HepG2 (cell line): ENCODE results near the gene MT1F. TPM values are rescaled to one million over a fixed set of nuclear protein-coding genes. Genes with fewer than 3 reads are reported as not detected.

Experiments used
- ADNP ChIP-seq: sonication (generic); formaldehyde crosslinking; IDR thresholded peaks from 2 replicates; pipeline ENCODE4 v1.4.0; 2020; ENCODE audit warnings: missing genetic modification reagents
- ATF1 ChIP-seq: IDR thresholded peaks from 2 replicates; pipeline ENCODE4 v1.6.1; 2016; ENCODE audit warnings: mild to moderate bottlenecking, control low read depth
- BCL6 ChIP-seq: IDR thresholded peaks from 2 replicates; pipeline ENCODE4 v1.6.1; 2016; ENCODE audit warnings: missing genetic modification reagents, missing compliant biosample characterization
- CBX2 ChIP-seq, 2 experiments: fragments of 200-600 bp in 1 of 2; sonication (generic); formaldehyde crosslinking in 1 of 2; IDR thresholded peaks; 2 replicates each; pipeline versions ENCODE4 v1.7.0 to v1.8.1; 2018 to 2022; ENCODE audit warnings: low read depth in 2 of 2, low read length in 1 of 2, mild to moderate bottlenecking in 1 of 2, missing genetic modification reagents in 1 of 2
- CC2D1A ChIP-seq: sonication (generic); formaldehyde crosslinking; IDR thresholded peaks from 2 replicates; pipeline ENCODE4 v1.8.1; 2023; ENCODE audit warnings: mild to moderate bottlenecking, missing genetic modification reagents
- CSRNP1 ChIP-seq: sonication (generic); formaldehyde crosslinking; IDR thresholded peaks from 2 replicates; pipeline ENCODE4 v1.8.1; 2023; ENCODE audit warnings: mild to moderate bottlenecking, missing genetic modification reagents
- E2F2 ChIP-seq: sonication (generic); formaldehyde crosslinking; IDR thresholded peaks from 2 replicates; pipeline ENCODE4 v1.4.0; 2020; ENCODE audit warnings: missing genetic modification reagents, borderline replicate concordance
- FOXA3 ChIP-seq: IDR thresholded peaks from 2 replicates; pipeline ENCODE4 v1.6.1; 2016; ENCODE audit warnings: missing genetic modification reagents, missing compliant biosample characterization
- HNRNPL ChIP-seq: fragments of 200-400 bp; formaldehyde crosslinking; IDR thresholded peaks from 2 replicates; pipeline ENCODE4 v1.6.1; 2017; ENCODE audit warnings: mild to moderate bottlenecking, low read depth, low read length
- KMT2A ChIP-seq: sonication (generic); formaldehyde crosslinking; IDR thresholded peaks from 2 replicates; pipeline ENCODE4 v1.4.0; 2020; ENCODE audit warnings: missing genetic modification reagents
- NR2F6 ChIP-seq, 2 experiments: IDR thresholded peaks; 2 replicates each; pipeline ENCODE4 v1.6.1; 2016; ENCODE audit warnings: antibody characterized with exemption in 1 of 2, mild to moderate bottlenecking in 1 of 2
- PLRG1 ChIP-seq: fragments of 450-650 bp; conservative IDR thresholded peaks from 2 replicates; pipeline ENCODE4 v1.6.1; 2016
- RFXAP ChIP-seq: sonication (generic); formaldehyde crosslinking; IDR thresholded peaks from 2 replicates; pipeline ENCODE4 v1.4.0; 2020; ENCODE audit warnings: missing genetic modification reagents, borderline replicate concordance
- SIN3A ChIP-seq: IDR thresholded peaks from 2 replicates; pipeline ENCODE4 v1.6.1; 2011; ENCODE audit warnings: low read depth, mild to moderate bottlenecking, control low read depth, low read length, borderline replicate concordance
- SP4 ChIP-seq: sonication (generic); formaldehyde crosslinking; IDR thresholded peaks from 2 replicates; pipeline ENCODE4 v1.8.1; 2023; ENCODE audit warnings: mild to moderate bottlenecking, missing genetic modification reagents
- ZMYM4 ChIP-seq: sonication (generic); formaldehyde crosslinking; IDR thresholded peaks from 2 replicates; pipeline ENCODE4 v1.8.1; 2023; ENCODE audit warnings: mild to moderate bottlenecking, missing genetic modification reagents
- ZNF235 ChIP-seq: sonication (generic); formaldehyde crosslinking; IDR thresholded peaks from 2 replicates; pipeline ENCODE4 v1.8.1; 2023; ENCODE audit warnings: mild to moderate bottlenecking, missing genetic modification reagents, borderline replicate concordance
- ZNF7 ChIP-seq: IDR thresholded peaks from 2 replicates; pipeline ENCODE4 v1.6.1; 2016; ENCODE audit warnings: missing biosample characterization, missing genetic modification reagents
- ZNF879 ChIP-seq: sonication (generic); formaldehyde crosslinking; IDR thresholded peaks from 2 replicates; pipeline ENCODE4 v1.8.1; 2023; ENCODE audit warnings: missing genetic modification reagents
- polyA plus RNA-seq, 8 experiments: library from polyadenylated mRNA; depleted of rRNA in 3 of 8; stranded (reverse) in 7 of 8; unstranded in 1 of 8; fragments of >200 nt; fragmentation: Illumina TruSeq in 4 of 8; extraction: Trizol in 4 of 8; gene quantifications; 2 replicates each; pipeline versions ENCODE4 v1.2.1 to v1.2.3, GENCODE V29; 2011 to 2016; ENCODE audit warnings: low read depth in 4 of 8, missing spikeins in 1 of 8, mixed read lengths in 1 of 8; ENCODE audit not compliant: insufficient read depth in 1 of 8
- total RNA-seq, 5 experiments: library from RNA; depleted of rRNA; stranded (reverse); fragments of >200 nt; fragmentation: Illumina TruSeq; extraction: Trizol; gene quantifications; 2 replicates each; pipeline ENCODE4 v1.2.3, GENCODE V29; 2016; ENCODE audit warnings: low read depth in 1 of 5
- TF ChIP-seq, protein P1 (sequence below): sonication (generic); formaldehyde crosslinking; IDR thresholded peaks from 2 replicates; pipeline ENCODE4 v1.4.0; 2020; ENCODE audit warnings: mild to moderate bottlenecking, missing genetic modification reagents

The MT1F gene
- total and polyA plus RNA-seq, 2 of the 13 experiments (the other 11 are each of a cell fraction or from before 2014, with no cell fraction given), result 1.9 to 169 TPM

DNA sequence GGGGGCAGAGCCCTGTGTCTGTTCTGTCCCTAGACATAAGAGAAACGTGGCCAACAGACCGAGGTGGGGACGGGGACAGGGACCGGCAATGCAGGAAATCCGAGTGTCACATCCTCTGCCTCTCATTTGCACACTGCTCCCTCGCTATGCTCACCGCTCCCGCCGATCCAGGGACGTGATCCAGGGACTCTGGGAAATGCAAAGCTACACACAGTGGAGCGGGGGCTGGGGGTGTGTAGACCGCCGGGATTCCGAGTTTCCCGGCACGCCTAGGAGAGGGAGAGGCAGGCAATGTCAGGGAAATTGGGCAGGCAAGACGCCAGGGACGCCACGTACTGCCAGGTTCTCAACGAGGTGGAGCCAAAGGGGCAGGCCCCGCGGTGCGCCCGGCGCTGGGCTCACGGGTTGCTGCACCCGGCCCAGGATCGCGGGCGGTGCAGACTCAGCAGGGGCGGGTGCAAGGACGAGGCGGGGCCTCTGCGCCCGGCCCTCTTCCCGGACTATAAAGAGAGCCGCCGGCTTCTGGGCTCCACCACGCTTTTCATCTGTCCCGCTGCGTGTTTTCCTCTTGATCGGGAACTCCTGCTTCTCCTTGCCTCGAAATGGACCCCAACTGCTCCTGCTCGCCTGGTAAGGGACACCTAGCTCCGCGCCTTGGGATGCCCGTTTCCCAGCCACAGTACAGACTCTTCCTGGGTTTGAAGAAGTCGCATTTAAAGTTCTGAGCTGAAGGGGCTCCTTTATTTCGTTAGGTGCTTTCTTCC is 24.4 kb downstream of the MT1F start, which contains the start of gene MT1X (continued):
- no peak for TF ChIP-seq E2F2 (CRISPR knock-in tag)
- no peak for TF ChIP-seq ATF1 (CRISPR knock-in tag)
- TF ChIP-seq KMT2A, result peak; percentile 32; the same call in 1 of the 2 replicates
- no peak for TF ChIP-seq PLRG1
- peak; percentile 77; the same call in 1 of the 2 replicates for TF ChIP-seq RFXAP
- peak; percentile 88; the same call in 1 of the 2 replicates for TF ChIP-seq CC2D1A (CRISPR knock-in tag)
- TF ChIP-seq HNRNPL, result 0 out of 2 replicates have a peak, but pooled peaks have one; percentile 67
- TF ChIP-seq NR2F6 (IDR thresholded peaks at IDR 0.05), result no peak
- peak; percentile 13; the same call in 1 of the 2 replicates for TF ChIP-seq NR2F6 (CRISPR knock-in tag; IDR thresholded peaks at IDR 0.05)
- TF ChIP-seq CBX2 (IDR thresholded peaks at IDR 0.05; ENCODE audit: low read depth, low read length), result no peak; the same call in 1 of the 2 replicates
- peak; percentile 78; the same call in 1 of the 2 replicates for TF ChIP-seq CBX2 (CRISPR knock-in tag; IDR thresholded peaks at IDR 0.05; ENCODE audit: low read depth)
- peak; percentile 58 for TF ChIP-seq SP4 (CRISPR knock-in tag)
- TF ChIP-seq FOXA3, result peak; percentile 15; the same call in 1 of the 2 replicates
- peak; percentile 33 for TF ChIP-seq BCL6 (CRISPR knock-in tag)
- TF ChIP-seq CSRNP1 (CRISPR knock-in tag), result peak; percentile 79; the same call in 1 of the 2 replicates
- peak; percentile 75; the same call in 1 of the 2 replicates for TF ChIP-seq ZNF235 (CRISPR knock-in tag)
- TF ChIP-seq ZNF879 (CRISPR knock-in tag), result peak; percentile 91
- peak; percentile 88 for TF ChIP-seq ZMYM4 (CRISPR knock-in tag)
- TF ChIP-seq ADNP (CRISPR knock-in tag), result no peak
- no peak for TF ChIP-seq ZNF7 (CRISPR knock-in tag)
- TF ChIP-seq, protein P1, sequence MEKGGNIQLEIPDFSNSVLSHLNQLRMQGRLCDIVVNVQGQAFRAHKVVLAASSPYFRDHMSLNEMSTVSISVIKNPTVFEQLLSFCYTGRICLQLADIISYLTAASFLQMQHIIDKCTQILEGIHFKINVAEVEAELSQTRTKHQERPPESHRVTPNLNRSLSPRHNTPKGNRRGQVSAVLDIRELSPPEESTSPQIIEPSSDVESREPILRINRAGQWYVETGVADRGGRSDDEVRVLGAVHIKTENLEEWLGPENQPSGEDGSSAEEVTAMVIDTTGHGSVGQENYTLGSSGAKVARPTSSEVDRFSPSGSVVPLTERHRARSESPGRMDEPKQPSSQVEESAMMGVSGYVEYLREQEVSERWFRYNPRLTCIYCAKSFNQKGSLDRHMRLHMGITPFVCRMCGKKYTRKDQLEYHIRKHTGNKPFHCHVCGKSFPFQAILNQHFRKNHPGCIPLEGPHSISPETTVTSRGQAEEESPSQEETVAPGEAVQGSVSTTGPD, result no peak
- peak; percentile 63; the same call in 1 of the 2 replicates for TF ChIP-seq SIN3A
